Nasal cavity respiratory epithelium epithelial cell of viscerocranial mucosa (primary cell): Measurements from ENCODE around the gene LRATD1. TPM values are rescaled to one million over a fixed set of nuclear protein-coding genes. Genes with fewer than 3 reads are reported as not detected.

Experiments used
- total RNA-seq: library from RNA; depleted of rRNA; stranded (reverse); fragments of >200 nt; gene quantifications from 2 replicates; pipeline ENCODE4 v1.2.3, GENCODE V29; 2014

LRATD1 gene, protein sequence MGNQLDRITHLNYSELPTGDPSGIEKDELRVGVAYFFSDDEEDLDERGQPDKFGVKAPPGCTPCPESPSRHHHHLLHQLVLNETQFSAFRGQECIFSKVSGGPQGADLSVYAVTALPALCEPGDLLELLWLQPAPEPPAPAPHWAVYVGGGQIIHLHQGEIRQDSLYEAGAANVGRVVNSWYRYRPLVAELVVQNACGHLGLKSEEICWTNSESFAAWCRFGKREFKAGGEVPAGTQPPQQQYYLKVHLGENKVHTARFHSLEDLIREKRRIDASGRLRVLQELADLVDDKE
- total RNA-seq: 25.7 and 27.0 TPM in 2 replicates

DNA sequence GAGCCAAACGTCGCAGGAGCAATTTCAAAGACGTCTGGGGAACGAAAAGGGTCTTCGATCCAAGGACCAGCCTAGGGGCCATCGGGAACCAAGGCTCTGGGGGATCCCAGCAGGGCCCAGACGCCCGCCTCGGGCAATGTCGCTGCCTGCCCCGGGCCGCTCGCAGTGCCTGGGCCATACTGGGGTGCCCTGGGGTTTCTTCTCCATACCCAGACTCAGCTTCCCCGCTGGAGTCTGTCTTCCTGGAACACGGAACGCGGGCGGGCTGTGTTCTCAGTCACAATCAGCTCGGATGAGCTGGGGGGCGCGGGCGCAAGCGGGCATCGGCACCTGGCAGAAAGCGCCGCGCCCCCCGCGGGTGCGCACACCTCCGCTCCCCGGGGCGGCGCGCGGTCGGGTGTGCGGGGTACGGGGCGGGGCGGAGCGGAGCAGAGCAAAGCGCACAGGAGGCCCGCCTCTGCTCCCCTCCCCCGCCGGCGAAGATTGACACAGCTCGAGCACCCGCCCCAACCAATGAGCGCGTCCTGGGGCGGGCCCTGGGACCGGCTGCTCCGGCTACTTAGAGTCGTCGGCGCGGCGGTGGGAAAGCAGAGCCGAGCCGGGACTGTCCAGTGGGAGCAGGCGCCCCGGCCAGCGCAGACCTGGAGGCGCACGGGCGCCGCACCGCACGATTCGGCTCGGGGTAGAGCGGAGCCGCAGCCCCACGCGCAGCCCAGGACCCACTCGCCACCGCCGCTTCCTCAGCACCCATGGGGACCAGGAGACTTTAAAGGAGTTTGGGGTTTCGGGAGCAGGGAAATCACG is at the start of gene LRATD1:
Gene LRATD1 (plus strand): TSS at position 585 of the 804 bp plus-strand sequence. CDS start 1,263 bp downstream, outside the sequence.

